Nephron (organoid): ENCODE measurements around the gene LEPROT.
A peak's percentile ranks its signal among the peaks of the same experiment; 100 is the strongest.

Source experiments
- H3K27ac Mint-ChIP-seq, 3 experiments: 2 replicates each; pipeline ENCODE4 v1.8.0; 2020; ENCODE audit warnings: mixed read lengths in 3 of 3, mild to moderate bottlenecking in 2 of 3, moderate library complexity in 1 of 3
- H3K27me3 Mint-ChIP-seq: 2 replicates; pipeline ENCODE4 v1.8.0; 2021; ENCODE audit warnings: low read depth, mild to moderate bottlenecking, moderate library complexity, mixed read lengths
- H3K36me3 Mint-ChIP-seq: 2 replicates; pipeline ENCODE4 v1.8.0; 2020; ENCODE audit warnings: low read depth, mixed read lengths
- H3K4me1 Mint-ChIP-seq: 2 replicates; pipeline ENCODE4 v1.8.0; 2020; ENCODE audit warnings: mixed read lengths
- H3K4me3 Mint-ChIP-seq, 3 experiments: 2 replicates each; pipeline ENCODE4 v1.8.0; 2020; ENCODE audit warnings: mild to moderate bottlenecking in 3 of 3, mixed read lengths in 3 of 3, moderate library complexity in 2 of 3
- H3K9me3 Mint-ChIP-seq: 2 replicates; pipeline ENCODE4 v1.8.0; 2020; ENCODE audit warnings: mixed read lengths
- CTCF ChIP-seq, 3 experiments: fragments of 200-600 bp; sonication (generic); IDR thresholded peaks; one replicate each; pipeline ENCODE4 v1.5.0; 2021; ENCODE audit warnings: antibody characterized with exemption in 3 of 3; ENCODE audit not compliant: unreplicated experiment in 3 of 3

LEPROT gene

GRCh38 chr1:65409314-65409713 lies 11.2 kb upstream of the LEPROT start:
- H3K9me3 Mint-ChIP-seq: no peaks in the 10 kb centered on the region
- H3K36me3 Mint-ChIP-seq: peaks cover 3% of the 10 kb centered on the region
- H3K27me3 Mint-ChIP-seq: no peaks in the 10 kb centered on the region
- H3K4me1 Mint-ChIP-seq: no peaks in the 10 kb centered on the region
- no peak overlapping the region for H3K4me3 Mint-ChIP-seq
- H3K27ac Mint-ChIP-seq: peak overlapping the region in 1 of 3 experiments; percentile 13
- no peak for TF ChIP-seq CTCF (IDR thresholded peaks at IDR 0.05; ENCODE audit: unreplicated experiment in 3 of 3)

- peak overlapping the region in 1 of 3 experiments; percentile 13 for H3K27ac Mint-ChIP-seq
- H3K4me3 Mint-ChIP-seq: no peak overlapping the region
- TF ChIP-seq CTCF (IDR thresholded peaks at IDR 0.05; ENCODE audit: unreplicated experiment in 3 of 3): no peak
- H3K4me1 Mint-ChIP-seq: no peaks in the 10 kb centered on the region
- peaks cover 3% of the 10 kb centered on the region for H3K36me3 Mint-ChIP-seq
- H3K27me3 Mint-ChIP-seq: no peaks in the 10 kb centered on the region
- H3K9me3 Mint-ChIP-seq: no peaks in the 10 kb centered on the region
Measured at GRCh38 chr1:65409816-65410326, 10.6 kb upstream of the LEPROT start.

- peaks cover 3% of the 10 kb centered on the region for H3K36me3 Mint-ChIP-seq
- no peaks in the 10 kb centered on the region for H3K4me1 Mint-ChIP-seq
- H3K27me3 Mint-ChIP-seq: no peaks in the 10 kb centered on the region
- no peak overlapping the region for H3K27ac Mint-ChIP-seq
- H3K9me3 Mint-ChIP-seq: no peaks in the 10 kb centered on the region
- TF ChIP-seq CTCF (IDR thresholded peaks at IDR 0.05; ENCODE audit: unreplicated experiment in 3 of 3): no peak
- no peak overlapping the region for H3K4me3 Mint-ChIP-seq
Measured at GRCh38 chr1:65412256-65412983, 8.0 kb upstream of the LEPROT start.

GRCh38 chr1:65412984-65413375 lies 7.5 kb upstream of the LEPROT start:
- H3K36me3 Mint-ChIP-seq: peaks cover 3% of the 10 kb centered on the region
- H3K4me1 Mint-ChIP-seq: no peaks in the 10 kb centered on the region
- no peak for TF ChIP-seq CTCF (IDR thresholded peaks at IDR 0.05; ENCODE audit: unreplicated experiment in 3 of 3)
- H3K9me3 Mint-ChIP-seq: no peaks in the 10 kb centered on the region
- H3K27ac Mint-ChIP-seq: no peak overlapping the region
- H3K4me3 Mint-ChIP-seq: no peak overlapping the region
- H3K27me3 Mint-ChIP-seq: no peaks in the 10 kb centered on the region

GRCh38 chr1:65414538-65414937 lies 5.9 kb upstream of the LEPROT start:
- no peaks in the 10 kb centered on the region for H3K36me3 Mint-ChIP-seq
- peak overlapping the region in 1 of 3 experiments; percentile 43 for H3K27ac Mint-ChIP-seq
- H3K9me3 Mint-ChIP-seq: no peaks in the 10 kb centered on the region

More at GRCh38 chr1:65414538-65414937, 5.9 kb upstream of the LEPROT start:
- TF ChIP-seq CTCF (IDR thresholded peaks at IDR 0.05; ENCODE audit: unreplicated experiment in 3 of 3): no peak
- no peaks in the 10 kb centered on the region for H3K27me3 Mint-ChIP-seq
- H3K4me3 Mint-ChIP-seq: no peak overlapping the region
- peaks cover 1% of the 10 kb centered on the region for H3K4me1 Mint-ChIP-seq
